Glutamatergic neuron (in vitro differentiated cells): ENCODE measurements around the gene VTI1A. TPM values are rescaled to one million over a fixed set of nuclear protein-coding genes. Genes with fewer than 3 reads are reported as not detected.
A peak's percentile ranks its signal among the peaks of the same experiment; 100 is the strongest.

Source experiments
- DNase-seq: peaks from one replicate; pipeline ENCODE4 v3.0.0; 2022
- H3K27ac Mint-ChIP-seq: one replicate; pipeline ENCODE4 v1.8.0; 2020; ENCODE audit warnings: mild to moderate bottlenecking, mixed read lengths, inconsistent platforms; ENCODE audit not compliant: unreplicated experiment
- H3K27me3 Mint-ChIP-seq: one replicate; pipeline ENCODE4 v1.8.0; 2020; ENCODE audit warnings: mild to moderate bottlenecking, moderate library complexity, mixed read lengths, inconsistent platforms; ENCODE audit not compliant: unreplicated experiment
- H3K36me3 Mint-ChIP-seq: one replicate; pipeline ENCODE4 v1.8.0; 2020; ENCODE audit warnings: mild to moderate bottlenecking, mixed read lengths, inconsistent platforms; ENCODE audit not compliant: unreplicated experiment
- H3K4me1 Mint-ChIP-seq: one replicate; pipeline ENCODE4 v1.8.0; 2020; ENCODE audit warnings: mild to moderate bottlenecking, low read depth, mixed read lengths, inconsistent platforms; ENCODE audit not compliant: unreplicated experiment
- H3K4me3 Mint-ChIP-seq: one replicate; pipeline ENCODE4 v1.8.0; 2020; ENCODE audit warnings: mild to moderate bottlenecking, mixed read lengths, inconsistent platforms; ENCODE audit not compliant: unreplicated experiment
- H3K9me3 Mint-ChIP-seq: one replicate; pipeline ENCODE4 v1.8.0; 2020; ENCODE audit warnings: mild to moderate bottlenecking, moderate library complexity, mixed read lengths, inconsistent platforms; ENCODE audit not compliant: unreplicated experiment
- total RNA-seq: library from RNA; stranded (reverse); fragmentation: NEBNext Ultra II Directional; extraction: Animal tissue kit (Norgen Biotek cat#: 25700); gene quantifications from one replicate; pipeline ENCODE4 v1.2.1, GENCODE V29; 2021; ENCODE audit not compliant: unreplicated experiment
- TF ChIP-seq, protein P1 (sequence below): fragments of 200-600 bp; sonication (generic); IDR thresholded peaks from one replicate; pipeline ENCODE4 v1.5.0; 2021; ENCODE audit not compliant: partially characterized antibody, unreplicated experiment

VTI1A gene
- total RNA-seq, 1 donor from 2014 or later: 61.0 TPM

GRCh38 chr10:112562809-112563663, 116.0 kb downstream of the VTI1A start:
- H3K4me1 Mint-ChIP-seq: no peaks in the 10 kb centered on the region
- DNase-seq: no peak
- H3K9me3 Mint-ChIP-seq: no peaks in the 10 kb centered on the region
- no peaks in the 10 kb centered on the region for H3K27me3 Mint-ChIP-seq
- H3K36me3 Mint-ChIP-seq: no peaks in the 10 kb centered on the region
- TF ChIP-seq, protein P1, sequence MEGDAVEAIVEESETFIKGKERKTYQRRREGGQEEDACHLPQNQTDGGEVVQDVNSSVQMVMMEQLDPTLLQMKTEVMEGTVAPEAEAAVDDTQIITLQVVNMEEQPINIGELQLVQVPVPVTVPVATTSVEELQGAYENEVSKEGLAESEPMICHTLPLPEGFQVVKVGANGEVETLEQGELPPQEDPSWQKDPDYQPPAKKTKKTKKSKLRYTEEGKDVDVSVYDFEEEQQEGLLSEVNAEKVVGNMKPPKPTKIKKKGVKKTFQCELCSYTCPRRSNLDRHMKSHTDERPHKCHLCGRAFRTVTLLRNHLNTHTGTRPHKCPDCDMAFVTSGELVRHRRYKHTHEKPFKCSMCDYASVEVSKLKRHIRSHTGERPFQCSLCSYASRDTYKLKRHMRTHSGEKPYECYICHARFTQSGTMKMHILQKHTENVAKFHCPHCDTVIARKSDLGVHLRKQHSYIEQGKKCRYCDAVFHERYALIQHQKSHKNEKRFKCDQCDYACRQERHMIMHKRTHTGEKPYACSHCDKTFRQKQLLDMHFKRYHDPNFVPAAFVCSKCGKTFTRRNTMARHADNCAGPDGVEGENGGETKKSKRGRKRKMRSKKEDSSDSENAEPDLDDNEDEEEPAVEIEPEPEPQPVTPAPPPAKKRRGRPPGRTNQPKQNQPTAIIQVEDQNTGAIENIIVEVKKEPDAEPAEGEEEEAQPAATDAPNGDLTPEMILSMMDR: no peak
- H3K27ac Mint-ChIP-seq: no peak overlapping the region
- H3K4me3 Mint-ChIP-seq: no peak overlapping the region

DNA sequence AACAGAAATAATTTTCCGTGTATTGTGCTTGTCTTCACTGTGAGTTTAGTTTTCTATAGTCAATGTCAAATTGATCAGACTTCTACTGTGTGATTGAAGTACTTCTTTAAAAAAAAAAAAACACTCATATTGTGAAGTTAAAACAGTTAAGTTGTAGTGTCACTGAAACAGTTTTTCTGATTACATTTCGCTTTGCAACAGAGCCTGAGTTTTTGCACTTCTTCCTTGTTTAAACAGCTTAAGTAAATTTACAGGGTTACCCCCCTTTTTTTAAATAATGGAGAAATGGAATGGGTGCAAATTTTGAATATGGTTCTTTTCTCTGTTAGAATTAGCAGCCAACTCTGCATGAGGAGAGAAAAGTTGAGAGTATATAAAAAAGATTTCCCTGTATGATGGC, 117.3 kb downstream of the VTI1A start:
- H3K9me3 Mint-ChIP-seq: no peaks in the 10 kb centered on the region
- TF ChIP-seq, protein P1: no peak
- no peaks in the 10 kb centered on the region for H3K36me3 Mint-ChIP-seq
- H3K4me3 Mint-ChIP-seq: no peak overlapping the region
- H3K27ac Mint-ChIP-seq: no peak overlapping the region
- H3K4me1 Mint-ChIP-seq: no peaks in the 10 kb centered on the region
- H3K27me3 Mint-ChIP-seq: no peaks in the 10 kb centered on the region
- no peak for DNase-seq

- DNase-seq: peak; percentile 20
- TF ChIP-seq, protein P1: peak; percentile 74
- no peaks in the 10 kb centered on the region for H3K27me3 Mint-ChIP-seq
- no peaks in the 10 kb centered on the region for H3K36me3 Mint-ChIP-seq
- no peaks in the 10 kb centered on the region for H3K9me3 Mint-ChIP-seq
- H3K4me3 Mint-ChIP-seq: no peak overlapping the region
- H3K4me1 Mint-ChIP-seq: no peaks in the 10 kb centered on the region
- H3K27ac Mint-ChIP-seq: no peak overlapping the region
Measured at GRCh38 chr10:112565434-112566053, 118.5 kb downstream of the VTI1A start.

- no peaks in the 10 kb centered on the region for H3K27me3 Mint-ChIP-seq
- no peak for DNase-seq
- H3K27ac Mint-ChIP-seq: no peak overlapping the region
- H3K4me3 Mint-ChIP-seq: no peak overlapping the region
- TF ChIP-seq, protein P1: no peak
- no peaks in the 10 kb centered on the region for H3K9me3 Mint-ChIP-seq
- no peaks in the 10 kb centered on the region for H3K4me1 Mint-ChIP-seq
- H3K36me3 Mint-ChIP-seq: no peaks in the 10 kb centered on the region
Measured at GRCh38 chr10:112570585-112570984, 123.6 kb downstream of the VTI1A start.

DNA sequence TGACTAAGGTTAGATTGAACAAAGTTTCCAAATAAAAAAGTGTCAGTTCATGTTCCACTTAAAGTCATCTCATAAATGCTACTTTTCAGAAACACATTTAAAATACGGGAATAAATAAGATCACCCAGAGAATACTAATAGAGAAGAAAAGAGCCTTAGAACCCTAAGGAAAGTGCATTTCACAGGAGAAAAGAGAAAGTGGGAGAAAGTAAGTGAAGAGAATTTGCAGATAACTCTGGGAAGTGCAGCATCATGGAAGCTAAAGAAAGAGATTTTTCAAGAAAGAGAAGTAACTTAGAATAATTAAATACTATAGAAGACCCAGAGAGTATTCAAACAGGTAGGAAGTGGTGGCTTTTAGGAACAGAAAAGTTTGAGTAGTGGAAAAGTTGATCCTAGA, 132.6 kb downstream of the VTI1A start:
- no peak for DNase-seq
- TF ChIP-seq, protein P1: no peak
- no peak overlapping the region for H3K27ac Mint-ChIP-seq
- H3K4me1 Mint-ChIP-seq: no peaks in the 10 kb centered on the region
- H3K4me3 Mint-ChIP-seq: no peak overlapping the region
- no peaks in the 10 kb centered on the region for H3K36me3 Mint-ChIP-seq
- no peaks in the 10 kb centered on the region for H3K9me3 Mint-ChIP-seq
- H3K27me3 Mint-ChIP-seq: no peaks in the 10 kb centered on the region
